NCI-H446 (cell line): ENCODE data around the gene LDLRAD4.

Experiments
- DNase-seq, 2 experiments: peaks; one replicate each; lab custom pipeline; 2025; lab: John Stamatoyannopoulos, UW

LDLRAD4 gene

DNA sequence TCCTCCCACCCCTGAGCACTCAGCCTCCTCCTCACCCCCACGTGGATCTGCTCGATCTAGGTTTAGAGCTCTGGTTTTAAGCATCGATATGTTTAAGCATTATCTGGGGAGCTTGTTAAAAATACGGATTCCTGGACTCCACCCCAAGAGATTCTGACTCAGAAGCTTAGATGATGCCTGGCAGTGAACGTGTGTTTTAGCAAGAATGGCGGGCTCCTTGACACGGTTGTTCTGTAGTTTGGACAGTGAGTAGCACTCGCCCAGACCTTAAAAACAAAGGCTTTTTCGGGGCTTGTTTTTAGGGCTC, 47.3 kb downstream of the LDLRAD4 start:
- DNase-seq = no peak

DNA sequence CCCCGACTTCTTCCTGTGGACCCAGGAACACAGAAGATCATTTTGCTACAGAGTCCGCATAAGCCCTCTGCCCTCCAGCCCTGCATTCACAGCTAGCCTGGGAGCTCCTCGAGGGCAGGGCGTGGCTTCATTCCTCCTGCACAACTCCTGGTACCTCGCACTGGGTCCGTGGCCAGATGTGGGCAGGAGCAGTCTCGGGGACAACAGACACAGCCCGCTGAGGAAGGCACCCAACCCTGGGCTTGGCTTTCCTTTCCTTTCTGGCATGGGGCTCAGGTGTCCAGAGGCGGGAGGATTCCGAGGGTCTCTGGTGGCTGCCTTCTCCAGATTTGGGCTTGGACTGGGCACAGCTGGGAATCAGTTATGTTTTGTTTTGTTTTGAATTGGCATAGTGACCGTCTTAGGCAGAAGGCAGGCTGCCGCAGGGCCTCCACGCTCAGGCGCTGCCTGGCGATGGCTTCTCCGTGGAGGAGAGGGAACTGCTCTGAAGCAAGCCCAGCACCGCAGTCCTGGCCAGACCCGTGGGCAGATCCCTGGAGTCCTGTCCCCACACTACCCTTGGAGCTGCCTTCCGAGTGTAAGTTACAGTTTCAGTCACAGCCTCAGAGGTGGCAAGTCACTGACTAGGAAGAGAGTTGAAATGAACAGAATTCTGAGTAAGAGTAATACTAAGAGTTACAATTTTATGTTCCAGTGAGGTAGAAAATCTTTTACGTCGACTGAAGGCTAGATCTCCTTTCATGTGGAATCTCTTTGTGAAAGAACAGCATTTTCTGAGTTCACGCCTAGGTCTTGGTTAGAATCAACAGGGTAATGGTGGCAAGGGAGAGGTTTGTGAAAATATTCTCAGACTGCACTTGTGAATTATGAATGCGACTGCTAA, 47.9 kb downstream of the LDLRAD4 start:
- no peak for DNase-seq

DNA sequence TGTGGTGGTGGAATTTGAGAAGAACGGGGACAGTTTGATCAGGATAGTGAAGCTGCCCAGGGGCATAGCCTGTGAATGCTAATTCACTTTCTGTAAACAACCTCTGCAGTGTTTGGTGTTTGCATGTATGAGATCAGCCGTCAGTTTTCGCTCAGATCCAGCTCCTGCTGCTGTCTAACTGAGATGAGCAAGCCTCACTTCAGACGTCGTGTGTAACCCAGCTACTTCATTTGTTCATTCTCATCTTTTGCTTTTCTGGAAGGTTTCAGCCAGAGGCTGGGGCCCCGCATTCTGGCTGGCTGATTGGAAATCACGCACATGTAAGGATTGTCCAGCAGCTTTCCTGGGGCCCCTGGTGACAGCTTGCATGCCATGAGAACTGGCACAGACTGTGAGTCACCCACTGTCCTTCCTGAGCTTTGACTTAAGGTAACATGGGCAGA, 48.9 kb downstream of the LDLRAD4 start:
- no peak for DNase-seq

DNA sequence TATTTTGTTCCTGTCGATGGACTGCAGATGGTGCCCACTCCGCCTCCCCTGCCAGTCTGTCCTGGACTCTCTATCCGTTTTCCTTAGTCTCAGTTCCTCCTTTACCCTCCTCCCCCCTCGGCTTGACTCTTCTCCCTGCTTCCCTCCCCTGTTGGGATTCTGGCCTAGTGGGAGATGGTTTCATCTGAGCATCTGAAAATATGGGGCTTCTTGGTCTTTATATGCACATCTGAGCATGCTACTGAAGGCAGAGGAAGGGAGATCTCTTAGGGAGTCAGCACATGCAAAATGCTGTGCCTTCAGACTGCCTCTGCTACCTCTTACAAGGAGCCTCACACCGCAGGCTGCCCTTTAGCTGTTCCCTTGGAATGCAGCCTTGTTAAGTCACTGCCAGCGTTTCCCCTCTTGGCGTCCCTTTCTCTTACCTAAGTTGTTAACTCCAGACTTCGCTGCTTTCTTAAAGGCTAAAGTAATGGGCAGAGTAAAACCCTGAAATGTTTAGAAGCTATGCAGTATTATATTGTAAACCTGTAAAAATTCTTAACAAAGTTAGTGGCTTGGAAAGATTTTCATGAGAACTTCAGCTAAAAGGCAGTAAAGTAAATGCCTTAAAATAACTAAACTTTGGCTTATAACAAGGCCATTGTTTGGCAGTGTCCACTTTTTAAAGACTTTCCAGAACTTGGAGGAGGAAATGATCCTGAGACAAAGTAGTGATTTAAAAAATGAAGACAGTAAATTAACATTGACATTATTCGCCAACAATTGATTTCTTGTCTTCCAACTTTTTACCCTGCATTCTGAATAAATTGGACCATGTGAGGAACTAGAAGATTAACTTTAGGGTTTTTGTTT, 49.8 kb downstream of the LDLRAD4 start:
- DNase-seq = no peak

DNA sequence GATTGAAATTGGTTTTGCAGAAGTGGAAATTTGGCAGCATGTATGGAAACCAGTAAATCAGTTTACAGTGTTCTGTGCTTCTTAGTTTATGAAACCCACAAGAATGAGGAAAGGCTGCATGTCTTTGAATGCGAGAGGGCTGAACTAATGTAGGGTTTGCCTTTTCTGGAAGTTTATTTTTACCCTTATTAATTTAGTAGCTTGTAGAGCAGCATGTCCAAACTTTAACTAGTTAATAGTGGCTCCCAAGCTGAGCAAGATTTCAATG, 50.4 kb downstream of the LDLRAD4 start:
- no peak for DNase-seq

DNA sequence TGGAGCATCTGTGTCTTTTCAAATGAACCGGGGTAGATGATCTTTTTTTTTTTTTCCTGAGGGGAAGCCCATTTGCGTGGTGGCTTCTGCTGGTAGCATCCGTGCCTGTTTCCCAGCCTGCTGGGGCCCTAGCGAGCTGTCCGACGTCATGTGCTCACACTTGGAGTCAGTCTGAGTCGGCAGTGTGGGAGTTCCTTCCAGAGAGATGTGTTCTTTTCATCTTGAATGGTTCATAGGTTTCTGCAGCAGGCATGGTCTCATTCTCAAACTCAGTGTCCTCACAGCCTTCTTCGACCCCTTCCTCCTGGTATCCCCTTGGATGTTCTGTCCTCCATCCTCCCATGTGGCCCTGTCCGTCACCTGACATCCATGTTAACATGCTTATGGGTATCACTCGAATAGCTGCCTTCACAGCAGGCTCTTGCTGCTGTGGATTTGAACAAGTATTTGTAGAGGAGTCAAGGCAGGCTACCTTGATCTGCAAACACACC, 51.0 kb downstream of the LDLRAD4 start:
- DNase-seq = no peak

DNA sequence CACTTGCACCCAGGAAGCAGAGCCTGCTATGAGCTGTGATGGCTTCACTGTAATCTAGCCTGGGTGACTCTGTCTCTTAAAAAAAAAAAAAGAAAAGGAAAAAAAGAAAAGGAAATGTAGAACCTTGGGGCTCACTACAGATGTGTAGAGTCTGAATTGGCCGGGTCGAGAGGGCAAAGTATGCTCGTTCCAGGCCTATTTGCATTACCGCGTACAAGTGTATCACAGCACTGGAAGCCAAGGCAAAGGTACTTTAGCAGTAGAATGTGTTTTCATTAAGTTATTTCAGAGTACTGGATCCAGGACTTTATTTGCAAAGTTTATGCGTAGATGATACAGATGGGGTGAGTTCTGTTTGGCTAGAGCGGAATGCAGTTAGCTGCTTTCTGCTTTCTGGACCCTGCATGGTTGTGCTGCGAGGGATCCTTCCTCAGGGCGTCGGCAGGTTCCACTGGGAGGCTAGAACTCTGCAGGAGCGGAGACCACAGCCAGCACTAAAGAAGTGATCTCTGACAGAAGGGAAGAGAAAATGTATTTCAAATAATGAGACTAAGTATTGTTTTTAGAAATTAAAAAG, 51.8 kb downstream of the LDLRAD4 start:
- no peak for DNase-seq

DNA sequence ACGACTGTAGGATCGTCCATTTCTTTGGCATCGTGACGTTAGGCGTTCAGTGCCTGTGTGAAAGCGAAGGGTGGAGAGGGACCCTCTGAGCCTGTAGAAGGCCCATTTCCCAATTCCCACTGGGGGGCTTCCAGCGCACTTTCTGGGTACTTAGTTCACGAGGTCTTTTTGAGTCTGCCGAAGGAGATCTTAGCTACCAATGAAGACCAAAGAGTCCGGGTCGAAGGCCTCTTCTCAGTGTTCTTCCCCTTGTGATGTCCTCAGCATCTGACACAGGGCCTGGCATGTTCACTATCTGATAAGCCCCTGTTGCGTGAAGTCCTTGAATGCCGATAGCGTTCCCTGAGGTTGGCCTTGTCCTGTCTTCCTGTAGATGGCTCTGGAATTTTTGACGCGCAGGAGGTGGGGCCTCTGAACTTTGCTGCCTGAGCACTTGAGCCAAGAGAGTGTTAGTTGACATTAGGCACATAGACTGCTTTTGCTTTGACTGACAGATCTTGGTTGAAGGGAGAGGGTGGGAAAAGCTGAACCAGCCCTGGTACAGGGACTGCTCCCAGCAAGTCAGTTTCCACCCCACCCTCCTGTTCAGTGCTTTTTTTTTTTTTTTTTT, 52.8 kb downstream of the LDLRAD4 start:
- no peak for DNase-seq

DNA sequence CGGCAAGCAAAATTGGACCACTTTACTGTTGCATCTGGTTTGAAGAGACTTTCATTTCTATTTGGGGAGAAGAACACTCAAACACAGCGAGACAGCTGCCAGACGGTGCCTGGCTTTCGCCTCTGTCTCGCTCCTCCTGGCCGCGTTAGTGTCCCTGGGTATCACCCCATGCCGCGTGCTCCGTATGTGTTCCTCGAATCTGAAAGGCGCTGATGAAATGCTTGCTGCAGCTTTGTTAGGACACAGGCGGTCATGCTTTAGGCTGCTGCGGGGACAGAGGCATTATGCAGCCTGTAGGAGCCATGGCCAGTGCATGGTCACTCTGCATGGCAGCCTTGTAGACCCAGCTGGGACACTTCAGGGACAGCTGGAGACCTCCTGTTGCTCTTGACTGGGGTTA, 53.9 kb downstream of the LDLRAD4 start:
- no peak for DNase-seq

DNA sequence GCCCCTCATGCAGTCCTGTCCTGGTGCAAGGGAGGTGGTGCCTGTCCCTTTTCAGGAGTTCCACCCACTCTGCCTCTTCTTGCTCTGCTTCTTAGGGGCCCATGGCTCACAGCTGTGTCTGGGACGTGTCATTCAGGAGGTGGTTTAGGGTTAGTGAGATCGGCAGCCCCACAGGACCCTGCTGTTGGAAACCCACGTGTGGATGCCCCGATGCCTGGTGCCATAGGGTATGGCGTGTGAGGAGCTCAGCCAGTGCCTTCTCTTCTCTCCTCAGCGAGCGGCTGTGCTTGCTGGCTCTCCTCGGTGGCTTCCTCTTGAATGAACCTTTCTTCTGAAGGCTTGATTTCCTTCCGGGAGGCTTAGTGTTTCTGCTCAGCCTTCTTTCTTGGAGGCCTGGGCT, 55.2 kb downstream of the LDLRAD4 start:
- DNase-seq = no peak

DNA sequence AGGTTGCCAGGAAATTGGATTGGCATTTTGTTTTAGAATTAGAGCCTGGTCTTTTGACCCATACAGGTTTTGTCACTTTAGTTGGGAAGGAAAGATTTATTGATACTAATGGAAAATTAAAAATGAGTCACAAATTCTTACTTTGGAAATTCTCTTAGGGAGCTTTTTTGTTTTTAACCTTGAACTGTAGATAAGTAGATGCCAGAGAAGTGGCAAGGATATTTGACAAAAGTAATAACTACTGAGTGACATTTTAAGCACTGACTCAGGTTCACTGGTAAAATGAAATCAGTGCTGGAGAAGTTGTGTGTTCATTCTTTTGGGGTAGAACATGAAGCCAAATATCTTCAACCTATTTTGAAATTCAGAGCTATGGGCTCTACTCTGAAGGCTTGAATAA, 56.5 kb downstream of the LDLRAD4 start:
- no peak for DNase-seq

DNA sequence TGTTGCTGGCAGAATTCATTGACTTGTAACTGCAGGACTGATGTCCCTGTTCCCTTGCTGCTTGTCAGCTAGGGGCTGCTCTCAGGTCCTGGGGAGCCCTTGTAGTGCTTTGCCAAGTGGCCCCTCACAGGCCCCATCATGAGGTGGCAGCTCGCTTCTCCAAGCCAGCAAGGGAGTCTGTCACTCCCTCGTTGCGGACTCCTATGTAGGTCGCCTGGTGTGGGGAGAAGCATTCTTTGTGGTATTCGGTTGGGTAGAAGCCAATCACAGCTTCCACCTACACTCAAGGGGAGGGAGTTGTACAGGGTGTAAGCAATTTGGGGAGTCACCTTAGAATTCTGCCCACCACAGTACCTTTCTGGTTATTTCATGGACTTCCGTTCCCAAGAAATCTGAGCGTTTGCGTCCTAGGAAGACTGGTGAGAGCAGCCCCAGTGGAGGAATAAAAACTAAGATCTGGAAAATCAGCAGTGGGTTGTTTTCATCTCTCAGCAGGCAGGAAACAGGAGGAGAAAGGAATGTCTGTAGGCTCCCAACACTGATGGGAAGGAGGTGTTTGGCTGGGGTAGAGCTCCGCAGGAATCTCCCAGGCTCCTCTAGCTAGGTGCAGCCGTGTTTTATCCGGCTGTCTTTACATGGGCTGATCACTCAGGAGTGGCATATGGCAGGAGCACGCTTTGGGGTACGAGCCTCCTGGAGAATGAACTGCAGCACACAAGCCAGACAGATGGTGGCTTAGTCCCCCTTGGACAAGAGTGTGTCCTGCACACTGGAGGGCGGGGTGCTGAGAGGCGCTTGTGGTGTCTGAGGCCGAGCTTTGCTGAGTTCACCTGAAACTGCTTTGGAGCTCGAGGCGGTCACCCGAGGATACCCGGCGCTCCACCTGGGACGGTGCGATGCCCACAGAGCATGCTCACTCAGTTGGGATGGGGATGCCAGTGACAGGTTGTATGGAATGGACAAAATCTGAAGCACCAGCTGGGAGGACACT, 58.3 kb downstream of the LDLRAD4 start:
- no peak for DNase-seq

DNA sequence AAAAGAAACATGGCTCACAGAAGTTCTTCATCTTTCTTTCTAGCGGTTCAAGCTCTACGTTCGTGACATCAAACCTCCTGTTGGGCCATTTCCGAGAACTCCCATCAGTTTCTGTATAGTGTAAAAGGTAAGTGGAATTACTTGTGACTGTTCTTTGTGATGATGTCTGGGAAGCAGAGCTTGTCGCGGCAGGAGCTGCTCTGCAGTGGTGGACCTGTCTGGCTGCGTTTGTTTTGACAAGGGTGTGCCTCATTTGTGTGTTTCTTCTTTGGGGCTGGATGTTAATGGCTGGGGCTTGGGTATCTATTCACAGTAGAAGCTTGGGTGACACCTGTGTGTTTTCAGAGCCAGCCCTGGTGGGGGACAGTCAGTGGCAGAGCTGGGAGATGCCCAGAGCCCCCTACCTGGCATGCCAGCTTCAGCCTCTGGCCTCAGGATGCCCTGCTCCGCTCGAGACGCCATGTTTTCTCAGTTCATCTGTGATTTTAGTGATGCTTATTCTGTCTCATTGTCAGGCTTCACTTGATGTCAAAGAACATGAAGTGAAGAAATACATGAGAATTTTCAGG, 59.6 kb downstream of the LDLRAD4 start:
- no peak for DNase-seq

DNA sequence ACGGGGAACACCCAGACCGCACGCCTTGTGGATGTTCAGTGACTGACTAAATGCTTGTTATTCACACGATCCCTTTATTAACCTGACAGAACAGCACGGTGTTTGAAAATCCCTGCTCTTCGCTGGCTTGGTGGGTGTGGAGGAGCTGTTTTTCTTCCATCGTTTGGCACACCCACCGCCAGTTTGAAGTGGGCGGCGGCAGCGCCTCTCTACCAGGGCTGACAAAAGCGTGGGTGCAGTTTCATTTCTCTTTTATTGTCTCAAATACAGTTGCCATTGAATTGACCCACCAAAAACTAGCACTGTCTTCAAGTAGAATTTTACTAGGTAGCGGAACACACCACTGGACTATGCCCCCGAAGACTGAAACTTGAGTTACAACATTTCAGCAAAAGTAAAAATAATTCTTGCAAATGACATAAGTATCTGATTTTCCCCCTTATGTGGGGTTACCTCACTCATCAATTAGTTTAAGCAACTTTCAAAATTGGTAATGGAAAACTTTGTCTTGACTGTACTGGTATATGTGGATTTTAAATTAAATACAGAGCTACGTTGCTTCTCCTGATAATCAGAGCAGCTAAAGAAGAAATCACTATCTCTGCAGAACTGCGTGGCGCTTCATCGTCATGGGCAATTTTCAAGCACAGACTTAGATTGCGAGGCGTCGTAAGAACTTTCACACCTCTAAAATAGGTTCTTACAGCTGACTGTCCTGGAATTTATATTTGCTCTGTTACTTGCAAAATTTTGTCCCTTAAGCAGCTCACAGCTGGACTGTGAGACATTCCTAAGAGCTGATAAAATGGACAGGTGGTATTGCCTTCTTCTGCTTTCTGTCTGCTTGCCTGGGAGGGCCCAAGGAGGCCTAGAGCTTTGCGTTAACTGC, 60.9 kb downstream of the LDLRAD4 start:
- no peak for DNase-seq

DNA sequence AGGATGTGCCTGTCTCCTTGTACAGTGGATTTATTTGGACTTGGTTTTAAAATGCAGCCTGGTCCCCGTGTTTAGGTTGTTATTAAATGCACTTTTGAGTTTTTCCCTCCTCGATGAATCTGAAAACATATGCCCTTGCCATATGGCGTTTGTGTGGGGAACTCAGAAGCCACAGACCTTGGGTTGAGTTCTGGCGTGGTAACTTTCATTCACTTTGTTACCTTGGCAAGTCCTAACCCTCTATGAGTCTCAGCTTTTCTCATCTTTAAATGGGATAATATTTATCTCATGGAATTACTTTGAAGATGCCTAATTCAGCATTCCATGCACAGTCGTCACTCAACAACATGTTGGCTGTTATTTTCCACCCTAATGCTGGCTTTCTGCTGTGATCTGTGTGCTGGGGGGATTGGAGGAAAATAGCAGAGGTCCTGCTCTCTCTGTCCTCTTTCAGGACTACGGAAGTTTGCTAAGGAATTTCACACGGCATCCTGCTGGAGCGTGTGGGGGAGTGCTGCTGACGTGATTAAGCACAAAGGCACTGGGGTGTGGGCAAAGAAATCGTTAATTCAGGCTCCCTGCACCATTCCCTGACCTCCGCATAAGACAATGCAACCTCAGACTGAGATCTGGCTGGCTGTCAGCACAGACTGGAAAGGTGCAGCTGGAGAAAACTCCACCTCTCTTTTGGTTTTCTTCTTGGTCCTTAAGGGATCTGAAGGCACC, 61.7 kb downstream of the LDLRAD4 start:
- DNase-seq = no peak

DNA sequence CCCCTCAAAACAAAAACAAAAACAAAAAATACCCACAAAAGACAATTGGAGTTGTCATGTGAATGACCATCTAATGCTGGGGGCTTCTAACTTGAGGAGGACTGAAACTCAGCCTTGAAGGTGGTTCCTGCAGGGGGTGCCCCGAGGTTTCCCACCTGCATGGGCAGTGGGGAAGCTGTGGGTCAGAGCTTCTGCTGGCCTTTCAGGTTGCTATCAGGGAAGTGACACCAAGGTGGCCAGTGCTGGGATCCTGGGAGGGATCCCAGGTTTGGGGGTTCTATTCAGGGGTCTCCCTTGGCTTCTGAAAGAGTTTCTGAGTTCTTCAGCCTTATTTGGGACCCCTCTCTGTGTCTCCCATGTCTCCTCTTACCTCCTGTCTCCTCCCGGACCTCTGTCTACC, 62.8 kb downstream of the LDLRAD4 start:
- DNase-seq = no peak

DNA sequence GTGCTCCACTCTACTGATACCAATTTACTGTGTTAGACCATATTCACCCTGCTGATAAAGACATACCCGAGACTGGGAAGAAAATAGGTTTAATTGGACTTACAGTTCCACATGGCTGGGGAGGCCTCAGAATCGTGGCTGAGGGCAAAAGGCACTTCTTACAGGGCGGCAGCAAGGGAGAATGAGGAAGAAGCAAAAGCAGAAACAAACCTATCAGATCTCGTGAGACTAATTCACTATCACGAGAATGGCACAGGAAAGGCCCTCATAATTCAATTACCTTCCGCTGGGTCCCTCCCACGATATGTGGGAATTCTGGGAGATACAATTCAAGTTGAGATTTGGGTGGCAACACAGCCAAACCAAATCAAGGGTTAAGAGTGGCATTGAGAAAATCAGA, 65.2 kb downstream of the LDLRAD4 start:
- DNase-seq = no peak

DNA sequence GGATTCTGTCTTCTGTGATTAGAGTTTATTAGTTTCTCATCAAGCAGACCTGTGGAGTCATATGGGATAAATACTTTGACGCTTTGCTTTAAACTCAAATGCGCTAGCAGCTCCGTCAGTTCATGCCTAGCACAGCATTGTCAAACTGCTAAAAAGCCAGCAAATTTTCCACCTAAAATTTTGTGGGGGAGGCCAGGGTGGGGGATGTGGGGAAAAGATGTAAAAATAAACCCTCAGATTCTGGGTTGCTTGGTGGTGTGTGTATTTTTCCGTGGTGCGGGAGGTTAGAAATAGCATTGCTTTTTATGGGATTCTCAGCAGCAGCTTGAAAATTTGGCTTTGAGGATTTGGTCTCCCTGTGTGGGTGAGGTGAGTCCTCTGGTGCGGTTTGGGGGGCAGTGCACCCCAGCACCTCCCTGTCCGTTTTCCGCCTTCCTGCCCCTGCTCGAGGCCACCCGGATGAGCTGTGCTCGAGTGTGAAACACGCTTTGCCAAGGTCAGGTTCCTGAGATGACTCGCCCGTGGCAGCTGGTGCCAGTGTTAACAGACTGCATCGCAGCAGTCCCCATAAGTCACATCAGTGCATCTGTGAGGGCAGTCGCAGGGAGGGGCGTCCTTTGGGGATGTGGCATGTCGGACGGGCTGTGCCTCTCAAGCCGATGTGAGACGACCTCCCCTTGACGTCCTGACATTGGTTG, 65.9 kb downstream of the LDLRAD4 start:
- no peak for DNase-seq

DNA sequence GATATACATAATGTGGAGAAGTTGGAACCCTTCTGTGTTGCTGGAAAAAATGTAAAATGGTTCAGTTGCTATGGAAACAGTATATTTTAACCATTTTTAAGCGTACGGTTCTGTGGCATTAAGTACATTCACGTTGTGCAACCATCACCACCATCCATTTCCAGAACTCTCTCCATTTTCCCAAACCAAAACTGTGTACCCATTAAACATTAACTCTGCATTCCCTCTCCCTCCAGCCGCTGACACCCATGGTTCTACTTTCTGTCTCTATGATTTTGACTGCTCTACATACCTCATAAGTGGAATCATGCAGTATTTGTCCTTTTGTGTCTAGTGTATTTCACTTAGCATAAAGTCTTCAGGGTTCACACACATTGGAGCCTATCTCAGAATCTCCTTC, 67.3 kb downstream of the LDLRAD4 start:
- DNase-seq = no peak
